ENCODE measurements around the gene UBE2G1.
"Not testable (repeated sequence)": the region's sequence is repeated elsewhere in the genome, so short reads cannot be mapped to it uniquely, and the experiment has no call there.

UBE2G1 gene

GRCh38 chr17:4387137-4387536 lies 20.7 kb upstream of the UBE2G1 start:
- no peaks in the 10 kb centered on the region for H3K9me3 Mint-ChIP-seq
- H3K4me3 Mint-ChIP-seq: no peak overlapping the region
- H3K4me1 Mint-ChIP-seq (ENCODE audit: low read depth): peaks cover 6% of the 10 kb centered on the region
- H3K27ac Mint-ChIP-seq: no peak overlapping the region
- H3K27me3 Mint-ChIP-seq (ENCODE audit: low read depth): no peaks in the 10 kb centered on the region
- H3K36me3 Mint-ChIP-seq (ENCODE audit: low read depth): no peaks in the 10 kb centered on the region

GRCh38 chr17:4386406-4386805 lies 19.9 kb upstream of the UBE2G1 start:
- Mint-ChIP-seq H3K36me3 (ENCODE audit: low read depth) (no peaks in the 10 kb centered on the region), H3K27me3 (ENCODE audit: low read depth) (no peaks in the 10 kb centered on the region), H3K4me3 (no peak overlapping the region), H3K4me1 (ENCODE audit: low read depth) (peaks cover 6% of the 10 kb centered on the region), H3K9me3 (no peaks in the 10 kb centered on the region), H3K27ac (no peak overlapping the region)

- Mint-ChIP-seq H3K27ac (no peak overlapping the region), H3K4me3 (no peak overlapping the region), H3K9me3 (no peaks in the 10 kb centered on the region), H3K36me3 (ENCODE audit: low read depth) (no peaks in the 10 kb centered on the region), H3K27me3 (ENCODE audit: low read depth) (no peaks in the 10 kb centered on the region), H3K4me1 (ENCODE audit: low read depth) (peaks cover 13% of the 10 kb centered on the region)
These were observed 15.5 kb upstream of the UBE2G1 start for GRCh38 chr17:4381690-4382671.

GRCh38 chr17:4378626-4379025 lies 12.2 kb upstream of the UBE2G1 start:
- Mint-ChIP-seq H3K27me3 (ENCODE audit: low read depth) (no peaks in the 10 kb centered on the region), H3K9me3 (no peaks in the 10 kb centered on the region), H3K4me3 (no peak overlapping the region), H3K27ac (no peak overlapping the region), H3K4me1 (ENCODE audit: low read depth) (peaks cover 25% of the 10 kb centered on the region), H3K36me3 (ENCODE audit: low read depth) (peaks cover 4% of the 10 kb centered on the region)

- not testable (repeated sequence) for H3K9me3 Mint-ChIP-seq; H3K36me3 Mint-ChIP-seq (ENCODE audit: low read depth); H3K27me3 Mint-ChIP-seq (ENCODE audit: low read depth)
- peak overlapping the region; percentile 12 for H3K4me3 Mint-ChIP-seq
- peak overlapping the region; percentile 47 for H3K27ac Mint-ChIP-seq
- H3K4me1 Mint-ChIP-seq (ENCODE audit: low read depth): peaks cover 23% of the 10 kb centered on the region
These were observed 10.8 kb upstream of the UBE2G1 start for GRCh38 chr17:4377247-4377646.

GRCh38 chr17:4375796-4376440 lies 9.4 kb upstream of the UBE2G1 start:
- not testable (repeated sequence) for H3K9me3 Mint-ChIP-seq; H3K27me3 Mint-ChIP-seq (ENCODE audit: low read depth); H3K36me3 Mint-ChIP-seq (ENCODE audit: low read depth); H3K4me3 Mint-ChIP-seq
- Mint-ChIP-seq H3K4me1 (ENCODE audit: low read depth) (peaks cover 17% of the 10 kb centered on the region), H3K27ac (peak overlapping the region; percentile 90)

- no peaks in the 10 kb centered on the region for H3K27me3 Mint-ChIP-seq (ENCODE audit: low read depth)
- peak overlapping the region; percentile 90 for H3K27ac Mint-ChIP-seq
- H3K4me3 Mint-ChIP-seq: peak overlapping the region; percentile 71
- no peaks in the 10 kb centered on the region for H3K9me3 Mint-ChIP-seq
- H3K36me3 Mint-ChIP-seq (ENCODE audit: low read depth): peaks cover 4% of the 10 kb centered on the region
- peaks cover 20% of the 10 kb centered on the region for H3K4me1 Mint-ChIP-seq (ENCODE audit: low read depth)
These were observed 8.7 kb upstream of the UBE2G1 start for GRCh38 chr17:4375039-4375748.

GRCh38 chr17:4369557-4370230 lies 3.2 kb upstream of the UBE2G1 start:
- Mint-ChIP-seq H3K9me3 (no peaks in the 10 kb centered on the region), H3K4me3 (no peak overlapping the region), H3K36me3 (ENCODE audit: low read depth) (peaks cover 4% of the 10 kb centered on the region), H3K27me3 (ENCODE audit: low read depth) (no peaks in the 10 kb centered on the region), H3K4me1 (ENCODE audit: low read depth) (peaks cover 18% of the 10 kb centered on the region), H3K27ac (peak overlapping the region; percentile 8)

GRCh38 chr17:4368341-4368740 lies 1.9 kb upstream of the UBE2G1 start:
- H3K36me3 Mint-ChIP-seq (ENCODE audit: low read depth): peaks cover 4% of the 10 kb centered on the region
- H3K27me3 Mint-ChIP-seq (ENCODE audit: low read depth): no peaks in the 10 kb centered on the region
- H3K27ac Mint-ChIP-seq: no peak overlapping the region
- peaks cover 17% of the 10 kb centered on the region for H3K4me1 Mint-ChIP-seq (ENCODE audit: low read depth)
- H3K9me3 Mint-ChIP-seq: no peaks in the 10 kb centered on the region
- H3K4me3 Mint-ChIP-seq: no peak overlapping the region

- not testable (repeated sequence) for H3K36me3 Mint-ChIP-seq (ENCODE audit: low read depth); H3K9me3 Mint-ChIP-seq; H3K27me3 Mint-ChIP-seq (ENCODE audit: low read depth)
- Mint-ChIP-seq H3K27ac (peak overlapping the region; percentile 93), H3K4me1 (ENCODE audit: low read depth) (peaks cover 21% of the 10 kb centered on the region), H3K4me3 (peak overlapping the region; percentile 77)
These were observed 702 bp upstream of the UBE2G1 start for GRCh38 chr17:4367177-4367576.

GRCh38 chr17:4365628-4366326 lies 698 bp downstream of the UBE2G1 start:
- peaks cover 10% of the 10 kb centered on the region for H3K36me3 Mint-ChIP-seq (ENCODE audit: low read depth)
- peaks cover 21% of the 10 kb centered on the region for H3K4me1 Mint-ChIP-seq (ENCODE audit: low read depth)
- H3K9me3 Mint-ChIP-seq: no peaks in the 10 kb centered on the region
- H3K27ac Mint-ChIP-seq: no peak overlapping the region
- H3K27me3 Mint-ChIP-seq (ENCODE audit: low read depth): no peaks in the 10 kb centered on the region
- no peak overlapping the region for H3K4me3 Mint-ChIP-seq

GRCh38 chr17:4365103-4365627 lies 1.3 kb downstream of the UBE2G1 start:
- Mint-ChIP-seq H3K4me1 (ENCODE audit: low read depth) (peaks cover 19% of the 10 kb centered on the region), H3K4me3 (peak overlapping the region; percentile 97), H3K9me3 (no peaks in the 10 kb centered on the region), H3K27ac (peak overlapping the region; percentile 96), H3K27me3 (ENCODE audit: low read depth) (no peaks in the 10 kb centered on the region), H3K36me3 (ENCODE audit: low read depth) (peaks cover 11% of the 10 kb centered on the region)

- Mint-ChIP-seq H3K9me3 (no peaks in the 10 kb centered on the region), H3K27ac (peak overlapping the region; percentile 96), H3K4me1 (ENCODE audit: low read depth) (peaks cover 20% of the 10 kb centered on the region), H3K27me3 (ENCODE audit: low read depth) (no peaks in the 10 kb centered on the region), H3K4me3 (peak overlapping the region; percentile 97), H3K36me3 (ENCODE audit: low read depth) (peaks cover 12% of the 10 kb centered on the region)
These were observed 1.8 kb downstream of the UBE2G1 start for GRCh38 chr17:4364622-4365041.
